NB4 (cell line): ENCODE data around the gene STK40.

ENCODE experiments used
- CTCF ChIP-seq: IDR thresholded peaks from one replicate; pipeline ENCODE4 v1.5.1; 2012; ENCODE audit warnings: low read depth, low read length
- MAX ChIP-seq: IDR thresholded peaks from 2 replicates; pipeline ENCODE4 v1.6.1; 2011; ENCODE audit warnings: low read depth, low read length
- MYC ChIP-seq: IDR thresholded peaks from 2 replicates; pipeline ENCODE4 v1.6.1; 2011; ENCODE audit warnings: low read depth, low read length
- POLR2A ChIP-seq: IDR thresholded peaks from 2 replicates; pipeline ENCODE4 v1.6.1; 2011; ENCODE audit warnings: mild to moderate bottlenecking; ENCODE audit not compliant: insufficient read length; ENCODE audit errors: extremely low read depth

- no peak for TF ChIP-seq CTCF
- no peak for TF ChIP-seq POLR2A
- no peak for TF ChIP-seq MYC
- TF ChIP-seq MAX = no peak
Measured at GRCh38 chr1:36406440-36406839, 20.7 kb upstream of the STK40 start.
